ENCODE results near the gene MZT2B.
"Not testable (repeated sequence)": the region's sequence is repeated elsewhere in the genome, so short reads cannot be mapped to it uniquely, and the experiment has no call there.

MZT2B gene

DNA sequence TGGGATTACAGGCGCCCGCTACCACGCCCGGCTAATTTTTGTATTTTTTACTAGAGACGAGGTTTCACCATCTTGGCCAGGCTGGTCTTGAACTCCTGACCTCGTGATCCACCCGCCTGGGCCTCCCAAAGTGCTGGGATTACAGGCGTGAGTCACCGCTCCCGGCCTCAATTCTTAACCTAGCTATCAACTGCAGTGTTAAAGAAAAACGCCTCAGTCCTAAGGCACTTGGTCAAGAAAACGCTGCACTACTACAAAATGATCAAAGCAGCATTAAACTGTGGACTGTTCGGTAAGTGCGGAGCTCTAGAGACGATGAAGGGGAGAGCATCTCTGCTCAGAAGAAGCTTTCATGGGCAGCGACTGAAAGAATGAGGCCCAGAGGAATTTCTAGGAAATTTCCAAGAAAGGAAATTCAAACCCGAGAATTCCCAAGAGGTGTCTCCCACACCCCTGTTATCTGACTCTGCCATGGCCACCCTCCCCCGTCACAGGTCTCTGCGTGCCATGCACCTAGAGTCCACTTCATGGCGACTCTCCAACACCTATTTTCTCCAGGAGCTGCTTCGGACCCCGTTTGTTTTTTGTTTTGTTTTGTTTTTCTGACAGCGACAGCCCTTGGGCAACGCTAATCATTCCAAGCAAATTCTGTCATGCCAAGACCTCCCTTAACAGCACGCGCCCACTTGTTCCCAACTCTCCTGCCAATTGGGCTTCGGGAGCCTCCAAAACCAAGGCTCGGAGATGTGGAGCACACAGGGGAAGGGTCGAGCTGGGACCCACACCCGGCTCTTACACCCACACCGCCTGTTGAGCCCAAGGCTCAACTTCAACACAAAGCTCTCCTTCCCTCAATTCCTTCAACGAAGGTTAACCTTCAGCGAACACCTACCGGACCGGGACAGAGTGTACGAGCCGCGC lies 1.4 kb upstream of the MZT2B start:
- not testable (repeated sequence) for DNase-seq

DNA sequence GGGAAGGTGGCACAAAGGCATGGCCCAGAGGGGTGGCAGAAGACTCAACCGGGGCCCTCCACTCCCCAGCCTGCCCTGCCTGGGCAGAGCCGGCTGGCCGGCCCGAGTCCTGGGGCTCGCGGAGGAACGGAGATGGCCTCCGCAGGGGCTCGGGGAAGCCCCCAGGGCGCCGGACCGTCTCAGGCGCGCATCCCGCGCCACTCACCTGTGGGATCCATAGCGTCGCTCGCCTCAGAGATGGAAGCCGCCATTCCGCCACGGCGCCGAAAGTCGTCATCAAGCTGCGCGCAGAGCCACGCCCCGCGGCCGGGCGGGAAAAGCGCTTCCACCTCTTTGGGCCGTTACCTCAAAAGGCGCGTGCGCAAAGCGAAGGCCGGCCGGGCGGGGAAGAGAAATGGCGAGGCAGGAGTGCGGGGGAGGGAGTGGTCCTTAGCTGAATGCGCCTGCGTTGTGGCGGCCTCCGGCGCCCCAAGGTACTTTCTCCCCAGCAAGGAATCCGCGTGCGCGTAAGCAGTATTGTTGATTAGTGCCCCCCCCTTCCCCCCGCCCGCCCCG lies 660 bp upstream of the MZT2B start, which contains the start of gene SMPD4:
Gene SMPD4, minus strand, starts transcription at position 278 of the 555 bp plus-strand sequence. CDS start 5,010 bp downstream, outside the sequence.
- peak; percentile 93 for DNase-seq

DNA sequence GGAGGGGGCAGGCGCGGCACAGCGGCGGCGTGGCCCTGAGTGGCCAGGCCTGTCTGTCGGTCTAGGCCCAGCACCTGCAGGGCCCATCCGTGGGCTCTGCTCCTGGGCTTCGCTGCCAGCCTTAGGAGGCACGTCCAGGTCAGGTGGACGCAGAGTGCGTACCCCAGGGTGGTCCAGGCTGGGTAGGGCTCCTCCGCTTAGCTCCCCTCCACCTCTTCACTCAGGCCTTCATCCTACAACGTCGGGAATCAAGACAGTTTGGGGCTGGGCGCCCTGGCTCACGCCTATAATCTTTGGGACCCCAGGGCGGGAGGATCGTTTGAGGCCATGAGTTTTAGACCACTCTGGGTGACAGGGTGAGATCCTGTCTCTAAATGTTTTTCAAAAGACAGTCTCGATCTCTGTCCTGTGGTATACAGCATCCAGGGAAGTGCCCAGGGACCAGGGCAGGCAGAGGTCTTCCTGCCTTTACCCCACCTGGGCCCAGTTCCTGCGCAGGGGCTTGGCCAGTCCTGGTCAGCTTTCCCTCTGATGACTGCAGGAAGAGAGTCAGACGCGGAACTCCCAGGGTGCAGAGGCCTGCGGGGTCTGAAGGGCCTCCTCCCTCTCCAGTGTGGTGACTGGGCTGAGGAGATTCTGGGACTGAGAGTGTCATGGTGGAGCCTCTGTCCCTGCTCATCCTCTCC lies 907 bp downstream of the MZT2B start:
- not testable (repeated sequence) for DNase-seq

DNA sequence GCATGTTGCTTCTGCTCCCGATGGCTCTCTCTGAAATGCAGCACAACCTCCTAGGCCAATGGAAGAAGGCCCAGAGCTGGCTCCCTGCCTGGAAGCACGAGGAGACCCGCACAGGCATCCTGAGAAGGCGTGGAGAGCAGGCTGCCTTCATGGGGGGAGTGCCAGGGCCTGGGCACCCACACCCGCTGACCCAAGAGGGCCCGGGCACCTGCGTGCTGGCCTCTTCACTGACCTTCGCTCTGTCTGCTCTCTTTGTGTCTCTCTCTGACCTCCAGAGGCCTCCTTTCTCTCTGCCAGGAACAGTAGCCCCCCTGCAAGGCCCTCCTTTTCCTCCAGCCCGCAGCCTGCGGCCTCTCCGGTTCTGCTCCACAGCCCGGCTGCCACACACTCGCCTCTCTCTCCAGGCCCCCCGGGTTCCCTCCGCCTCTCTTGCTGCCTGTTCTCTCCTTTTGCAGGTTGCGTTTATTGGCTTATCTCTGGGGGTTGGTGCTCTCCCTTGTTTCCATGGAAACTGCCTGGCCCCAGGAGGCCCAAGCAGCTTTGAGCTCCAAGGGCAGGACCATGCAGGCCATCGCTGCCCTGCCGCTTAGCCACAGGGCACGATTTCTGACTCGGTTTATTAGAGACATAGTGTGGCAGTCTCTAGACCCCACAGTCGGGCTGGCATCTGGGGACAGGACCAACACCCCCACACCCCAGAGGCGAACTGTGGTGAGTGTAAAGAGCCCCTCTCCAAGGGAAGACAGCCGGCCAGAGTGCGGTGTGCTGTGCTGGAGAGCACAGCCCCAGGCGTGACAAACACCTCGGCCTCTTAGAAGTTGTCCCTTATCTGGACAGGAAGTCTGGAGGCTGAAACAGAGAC lies 1.7 kb downstream of the MZT2B start:
- no peak for DNase-seq

DNA sequence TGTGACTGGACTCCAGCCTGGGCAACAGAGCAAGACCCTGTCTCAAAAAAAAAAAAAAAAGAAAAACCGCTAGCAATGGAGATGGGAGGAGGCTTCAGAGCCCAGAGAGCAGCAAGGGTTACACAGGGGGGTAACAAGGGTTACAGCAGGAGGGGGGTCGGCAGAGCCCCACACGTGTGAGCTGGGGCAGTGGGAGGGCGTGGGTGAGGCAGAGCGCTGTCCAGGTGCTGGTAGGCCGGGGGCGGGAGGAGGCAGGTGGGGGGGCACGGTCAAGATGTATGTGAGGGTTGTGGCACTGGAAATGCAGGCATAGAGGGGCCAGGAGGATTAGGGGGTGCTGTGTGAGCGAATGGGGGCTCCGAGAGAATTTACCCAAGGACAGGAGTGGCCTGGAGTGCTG lies 3.4 kb downstream of the MZT2B start:
- DNase-seq: no peak

DNA sequence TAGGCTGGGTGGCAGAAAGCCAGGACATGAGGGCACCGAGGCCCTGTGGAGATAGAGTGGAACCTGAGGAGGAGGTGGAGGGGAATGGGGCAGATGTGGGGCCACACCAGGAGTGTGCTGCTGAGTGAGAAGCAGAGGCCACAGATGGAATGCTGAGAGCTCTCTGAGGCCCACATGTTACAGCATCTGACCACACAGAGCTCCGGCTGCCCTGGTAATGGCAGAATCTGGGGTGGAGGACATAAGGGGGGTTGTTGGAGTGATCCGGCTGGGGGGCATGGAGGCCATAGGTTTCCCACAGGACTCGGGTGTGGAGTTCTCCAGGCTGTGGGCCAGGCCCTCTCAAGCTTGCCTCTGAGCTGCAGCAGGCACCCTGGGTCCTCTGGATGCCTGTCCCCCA lies 3.8 kb downstream of the MZT2B start:
- no peak for DNase-seq

DNA sequence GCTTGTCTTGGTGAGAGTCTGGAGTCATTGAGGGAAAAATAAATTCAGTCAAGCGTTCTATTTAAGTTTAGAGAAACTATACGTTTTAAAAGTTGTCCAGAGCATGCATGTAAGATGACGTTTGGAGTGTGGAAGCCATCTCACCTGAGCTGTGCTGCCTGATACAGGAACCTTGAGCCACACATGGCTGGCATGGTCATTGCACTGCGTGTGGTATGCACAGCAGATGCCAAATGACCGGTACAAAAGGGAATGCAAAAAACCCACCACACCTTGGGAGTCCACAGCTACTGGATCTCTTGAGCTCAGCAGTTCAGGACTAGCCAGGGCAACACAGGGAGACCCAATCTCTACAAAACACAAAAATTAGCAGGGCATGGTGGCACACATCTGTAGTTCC lies 4.3 kb downstream of the MZT2B start:
- DNase-seq: no peak

DNA sequence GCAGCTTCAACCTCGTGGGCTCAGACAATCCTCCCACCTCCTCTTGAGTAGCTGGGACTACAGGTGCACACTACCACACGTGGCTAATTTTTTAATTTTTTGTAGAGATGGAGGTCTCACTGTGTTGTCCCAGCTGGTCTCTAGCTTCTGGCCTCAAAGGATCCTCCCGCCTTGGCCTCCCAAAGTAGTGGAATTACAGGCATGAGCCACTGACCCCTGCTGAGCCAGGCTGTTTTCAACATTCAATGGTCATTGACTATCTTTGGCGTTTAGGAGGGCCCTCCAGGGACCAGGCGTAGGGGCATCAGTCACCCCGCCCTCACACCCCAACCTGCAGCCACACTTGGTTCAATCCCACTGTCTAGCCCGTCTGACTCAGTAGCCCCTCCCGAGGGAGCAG lies 5.2 kb downstream of the MZT2B start:
- no peak for DNase-seq

DNA sequence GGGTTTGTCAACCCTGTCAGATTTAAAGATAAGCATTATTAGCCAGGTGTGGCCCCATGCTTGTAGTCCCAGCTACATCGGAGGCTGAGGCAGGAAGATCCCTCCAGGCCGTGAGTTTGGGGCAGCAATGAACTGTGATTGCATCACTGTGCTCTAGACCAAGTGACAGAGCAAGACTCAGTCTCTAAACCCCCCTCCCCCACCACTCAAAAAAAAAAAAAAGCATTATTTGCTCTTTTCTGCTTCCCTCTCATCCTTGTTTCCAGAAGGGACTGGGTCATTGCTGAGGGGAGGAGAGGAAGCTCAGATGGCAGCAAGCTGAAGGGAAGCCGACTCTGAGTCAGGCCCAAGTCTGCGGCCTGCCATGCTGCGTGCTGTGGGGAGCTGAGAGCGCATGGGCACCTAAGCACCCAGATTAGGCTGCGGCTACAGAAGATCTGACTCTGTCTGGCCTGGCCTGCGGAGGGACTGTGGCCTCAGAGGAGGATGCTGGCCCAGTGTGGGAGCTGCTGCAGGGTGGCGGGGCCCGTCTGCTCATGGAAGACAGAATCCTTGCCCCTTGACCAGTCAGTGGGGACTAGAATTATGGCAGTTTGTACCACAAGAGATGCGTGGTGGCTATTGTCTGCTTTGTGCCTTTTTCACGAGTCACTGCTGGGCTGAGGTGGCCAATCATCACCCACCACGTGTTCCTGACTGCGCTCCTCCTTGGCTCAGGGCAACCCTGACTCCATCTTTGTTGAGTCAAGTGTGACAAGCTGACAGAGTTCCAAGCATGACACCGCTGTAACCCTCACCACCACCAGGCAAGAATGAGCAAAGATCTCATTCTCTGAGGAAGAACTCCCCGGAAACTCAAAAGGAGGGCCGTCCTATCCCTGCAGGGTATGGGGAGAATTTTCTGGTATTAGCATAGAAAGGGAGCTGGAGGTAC lies 6.1 kb downstream of the MZT2B start:
- DNase-seq: not testable (repeated sequence)

DNA sequence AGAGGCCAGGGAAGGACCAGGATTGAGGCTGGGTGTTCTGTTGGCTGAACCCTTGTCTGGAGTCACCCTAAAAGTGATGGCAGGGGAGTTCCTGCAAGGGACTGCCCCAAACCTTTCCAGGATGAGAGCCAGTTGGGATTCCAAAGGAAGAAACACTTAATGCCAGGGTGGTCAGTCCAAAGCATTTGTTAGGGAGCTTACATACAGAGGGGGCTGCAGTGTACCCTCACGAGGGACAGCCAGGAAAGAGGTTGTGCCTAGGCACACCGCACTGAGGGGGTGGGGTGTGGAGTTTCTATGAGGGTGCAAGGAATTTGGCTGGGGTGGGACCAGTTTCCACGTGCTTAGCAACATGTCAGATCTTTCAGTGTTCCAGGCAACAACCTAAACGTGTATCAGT lies 6.9 kb downstream of the MZT2B start:
- not testable (repeated sequence) for DNase-seq

DNA sequence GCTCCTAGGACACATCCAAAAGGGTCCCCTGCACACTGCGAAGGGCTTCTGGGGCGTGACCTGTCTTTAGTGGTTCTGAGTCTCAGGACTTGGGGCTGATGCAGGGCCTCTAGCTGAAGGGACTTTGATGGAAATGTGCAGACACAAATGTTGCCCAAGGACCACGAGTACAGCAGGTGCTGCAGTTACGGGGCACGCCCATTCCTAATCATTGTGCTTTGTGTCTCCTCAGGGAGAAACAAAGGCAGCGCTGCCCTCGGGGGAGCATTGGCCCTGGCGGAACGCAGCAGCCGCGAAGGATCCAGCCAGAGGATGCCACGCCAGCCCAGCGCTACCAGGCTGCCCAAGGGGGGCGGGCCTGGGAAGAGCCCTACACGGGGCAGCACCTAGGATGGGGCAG lies 8.2 kb downstream of the MZT2B start:
- no peak for DNase-seq

DNA sequence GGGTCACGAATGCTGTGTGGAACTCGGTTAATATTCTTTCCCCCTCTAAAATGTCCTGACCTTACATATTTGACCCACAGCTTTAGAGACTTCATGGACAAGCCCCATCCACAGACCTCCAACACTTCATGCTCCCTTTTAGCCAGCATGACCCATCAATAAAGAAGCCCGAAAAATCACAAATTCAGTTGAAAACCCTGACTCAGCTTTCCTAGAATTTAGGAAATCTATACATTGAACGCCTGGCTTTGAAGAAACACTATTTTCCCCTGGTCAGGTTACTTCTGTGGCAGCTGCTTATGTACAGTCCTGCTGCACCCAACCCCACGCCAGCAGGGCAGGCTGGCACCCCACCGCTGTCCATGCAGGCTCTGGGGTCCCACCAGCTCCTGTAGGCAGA lies 9.3 kb downstream of the MZT2B start:
- not testable (repeated sequence) for DNase-seq

DNA sequence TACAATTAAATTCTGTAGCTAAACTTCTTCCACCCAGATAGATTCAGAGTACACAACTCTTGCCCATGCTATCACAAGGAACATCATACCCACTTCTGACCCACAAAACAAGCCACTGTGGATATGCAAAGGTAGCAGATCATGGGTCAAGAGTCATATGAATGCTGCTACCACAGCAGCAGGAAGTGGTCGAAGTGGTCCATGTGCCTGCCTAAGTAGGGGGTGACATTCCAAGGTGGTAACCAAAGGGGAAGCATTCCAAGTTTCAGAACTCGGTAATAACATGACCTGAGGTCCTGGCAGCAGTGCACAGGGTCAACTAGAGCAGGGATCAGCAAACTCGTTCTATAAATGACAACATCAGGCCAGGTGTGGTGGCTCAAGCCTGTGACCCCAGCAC lies 10.4 kb downstream of the MZT2B start:
- not testable (repeated sequence) for DNase-seq

DNA sequence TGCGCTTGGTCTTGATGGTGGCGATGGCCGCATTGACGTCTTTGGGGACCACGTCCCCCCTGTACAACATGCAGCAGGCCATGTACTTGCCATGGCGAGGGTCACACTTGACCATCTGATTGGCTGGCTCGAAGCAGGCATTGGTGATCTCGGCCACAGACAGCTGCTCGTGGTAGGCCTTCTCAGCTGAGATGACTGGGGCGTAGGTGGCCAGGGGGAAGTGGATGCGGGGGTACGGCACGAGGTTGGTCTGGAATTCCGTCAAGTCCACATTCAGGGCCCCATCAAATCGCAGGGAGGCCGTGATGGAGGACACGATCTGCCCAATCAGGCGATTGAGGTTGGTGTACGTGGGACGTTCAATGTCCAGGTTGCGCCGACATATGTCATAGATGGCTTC lies 11.8 kb downstream of the MZT2B start:
- DNase-seq: not testable (repeated sequence)

DNA sequence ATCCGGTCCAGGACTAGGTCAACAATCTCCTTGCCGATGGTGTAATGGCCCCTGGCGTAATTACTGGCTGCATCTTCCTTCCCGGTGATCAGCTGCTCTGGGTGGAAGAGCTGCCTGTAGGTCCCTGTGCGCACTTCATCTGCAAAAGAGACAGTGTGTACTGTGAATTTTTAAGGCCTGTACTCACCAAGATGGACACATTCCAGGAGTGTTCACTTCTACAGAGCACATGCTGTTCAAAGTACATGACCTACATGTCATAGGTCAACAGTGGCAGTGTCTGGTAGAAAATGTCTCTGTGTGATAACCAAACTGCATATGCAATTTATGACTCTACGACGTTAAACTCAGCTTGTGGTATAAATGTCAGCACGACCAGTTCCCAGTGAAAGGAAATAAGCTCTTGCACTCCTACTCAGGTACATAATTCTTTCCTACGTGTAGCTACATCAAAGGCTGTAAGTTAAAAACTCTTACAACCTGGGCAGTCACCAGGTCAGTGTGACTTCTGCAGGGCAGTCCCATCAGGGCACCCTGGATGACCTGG lies 13.1 kb downstream of the MZT2B start:
- DNase-seq: not testable (repeated sequence)

DNA sequence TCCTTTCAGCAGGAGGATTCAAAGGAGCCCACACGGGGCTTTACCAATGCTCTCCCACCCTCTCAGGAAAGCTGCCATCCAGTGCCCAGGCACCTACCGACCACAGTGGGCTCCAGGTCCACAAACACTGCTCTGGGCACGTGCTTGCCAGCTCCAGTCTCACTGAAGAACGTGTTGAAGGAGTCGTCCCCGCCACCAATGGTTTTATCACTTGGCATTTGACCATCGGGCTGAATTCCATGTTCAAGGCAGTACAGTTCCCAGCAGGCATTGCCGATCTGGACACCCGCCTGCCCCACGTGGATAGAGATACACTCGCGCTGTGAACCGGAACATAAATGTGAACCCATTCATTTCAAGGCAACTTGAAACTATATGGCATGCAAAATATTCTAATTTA lies 14.0 kb downstream of the MZT2B start:
- DNase-seq: not testable (repeated sequence)

DNA sequence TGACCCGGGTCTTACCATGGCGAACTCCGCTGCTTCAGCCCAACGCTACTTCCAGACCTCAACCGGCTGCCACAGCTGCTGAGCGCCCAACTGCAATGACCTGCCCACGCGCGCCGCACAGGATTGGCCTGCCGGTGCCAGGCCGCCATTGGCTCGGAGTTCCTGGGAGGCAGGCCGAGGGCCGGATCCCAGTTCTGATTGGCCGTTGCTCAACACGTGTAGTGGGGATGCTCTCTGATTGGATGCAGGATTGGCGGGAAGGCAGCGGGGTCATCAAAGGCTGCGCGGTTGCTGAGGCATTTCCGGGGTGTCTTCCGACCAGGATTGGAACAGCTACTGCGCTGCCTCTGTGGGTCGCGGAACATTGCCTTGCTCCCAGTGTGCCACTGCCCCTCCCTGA lies 16.3 kb downstream of the MZT2B start, which contains the start of gene TUBA3E:
Gene TUBA3E, minus strand, starts transcription at position 97 of the 400 bp plus-strand sequence. Its CDS starts 79 bp downstream, at position 18.
- no peak for DNase-seq

DNA sequence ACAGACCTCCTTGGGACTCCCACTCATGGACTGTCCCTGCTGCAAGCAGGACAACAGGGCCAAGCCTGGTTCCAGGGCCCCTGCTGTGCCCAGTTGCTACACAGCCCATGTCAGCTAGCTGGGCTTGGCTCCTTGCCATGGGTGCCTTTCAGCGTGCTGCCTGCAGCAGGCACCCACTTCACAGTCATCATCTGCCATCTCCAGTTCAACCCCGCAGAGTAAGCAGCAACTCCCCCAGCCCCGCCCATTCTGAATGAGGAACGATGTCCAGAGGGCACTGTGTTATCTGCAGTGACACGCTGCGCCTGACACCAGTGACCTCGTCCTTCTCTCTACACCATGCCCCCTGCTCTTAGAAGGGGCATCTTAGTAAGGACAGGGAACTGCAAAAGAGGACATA lies 20.5 kb downstream of the MZT2B start:
- DNase-seq: not testable (repeated sequence)

DNA sequence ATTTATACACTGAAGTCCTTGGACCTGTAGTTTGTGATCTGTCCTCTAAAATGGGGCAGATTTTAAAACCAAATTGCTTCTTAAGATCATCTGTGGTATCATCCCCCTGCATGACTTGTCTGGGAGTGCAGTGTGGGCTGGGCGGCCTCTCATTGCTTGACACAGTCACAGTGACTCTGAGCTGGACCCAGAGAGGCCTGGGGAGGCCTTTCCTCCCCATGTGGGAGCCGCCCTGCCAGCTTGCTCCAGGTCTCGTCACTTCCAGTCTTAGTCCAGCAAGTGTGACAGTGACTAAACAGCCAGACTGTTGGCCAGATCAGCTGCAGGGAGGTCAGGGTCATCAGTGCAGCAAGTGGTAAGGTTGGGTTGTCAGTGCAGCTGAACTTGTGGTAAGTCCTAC lies 21.1 kb downstream of the MZT2B start:
- not testable (repeated sequence) for DNase-seq

DNA sequence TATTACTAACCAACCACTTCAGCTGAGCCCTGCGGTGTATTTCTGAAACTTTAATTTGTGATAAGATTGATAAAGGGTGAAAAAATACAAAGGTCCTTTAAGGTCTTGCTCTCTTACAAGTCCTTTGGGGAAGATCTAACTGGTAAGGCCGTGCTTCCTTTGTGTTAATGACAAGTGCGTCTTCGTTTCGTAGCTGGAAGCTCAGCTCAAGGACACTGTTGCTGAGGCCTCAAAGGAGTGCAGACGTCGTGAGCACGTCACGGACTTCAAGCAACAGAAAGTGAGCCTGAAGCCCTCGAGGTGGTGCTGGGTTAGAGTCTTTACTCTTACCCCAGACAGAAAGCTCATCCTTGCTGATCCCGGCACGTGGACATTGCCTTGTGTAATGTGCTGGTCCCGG lies 25.0 kb downstream of the MZT2B start:
- DNase-seq: not testable (repeated sequence)

DNA sequence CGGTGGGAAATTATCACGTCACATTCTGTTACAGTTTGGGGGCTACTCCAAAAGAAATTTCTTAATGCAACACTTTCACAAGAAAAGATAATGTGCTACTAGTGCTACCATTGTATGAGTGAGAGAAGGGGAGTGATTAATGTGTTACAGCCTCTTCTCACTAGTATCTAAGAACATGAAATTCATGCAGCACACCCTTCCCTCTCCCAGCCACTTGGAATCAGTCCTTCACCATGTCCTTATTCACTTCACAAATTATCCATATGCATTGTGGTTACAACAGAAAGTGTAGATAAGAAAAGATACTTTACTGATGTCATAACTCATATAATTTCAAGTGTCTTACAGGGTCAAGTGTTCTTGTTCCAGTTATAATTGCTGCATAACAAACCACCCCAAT lies 37.1 kb downstream of the MZT2B start:
- DNase-seq: not testable (repeated sequence)
